H1 (cell line): ENCODE data around the gene MAPKAPK2. TPM values are rescaled to one million over a fixed set of nuclear protein-coding genes. Genes with fewer than 3 reads are reported as not detected.

Source experiments
- MAFK ChIP-seq: IDR thresholded peaks from 2 replicates; pipeline ENCODE4 v1.6.1; 2012; ENCODE audit warnings: low read depth, mild to moderate bottlenecking, improper control_type of control experiment, low read length
- POU5F1 ChIP-seq: IDR thresholded peaks from 2 replicates; pipeline ENCODE4 v1.6.1; 2011; ENCODE audit warnings: low read depth, mild to moderate bottlenecking, low read length, moderate library complexity
- TAF1 ChIP-seq: IDR thresholded peaks from 2 replicates; pipeline ENCODE4 v1.6.1; 2011; ENCODE audit warnings: mild to moderate bottlenecking, low read depth, low read length
- TEAD4 ChIP-seq: IDR thresholded peaks from 2 replicates; pipeline ENCODE4 v1.6.1; 2012; ENCODE audit warnings: low read depth, low read length, inconsistent platforms, mixed read lengths
- polyA plus RNA-seq, 7 experiments: library from polyadenylated mRNA; depleted of rRNA in 3 of 7; stranded (reverse) in 5 of 7; unstranded in 2 of 7; fragments of >200 nt in 5 of 7; fragments of 200-250 nt in 2 of 7; gene quantifications; 1 replicate in 5 of 7; 2 replicates in 1 of 7; 4 replicates in 1 of 7; pipeline versions ENCODE4 v1.2.1 to v1.2.3, GENCODE V29; 2011 to 2013; ENCODE audit warnings: missing spikeins in 2 of 7, mixed read lengths in 2 of 7
- total RNA-seq: library from RNA; stranded (reverse); fragmentation: NEBNext Ultra II Directional; extraction: Animal tissue kit (Norgen Biotek cat#: 25700); gene quantifications from 2 replicates; pipeline ENCODE4 v1.2.1, GENCODE V29; 2021

Gene MAPKAPK2
- total and polyA plus RNA-seq, 2 of the 8 experiments (the other 6 are each of a cell fraction or from before 2014, with no cell fraction given): 27.5 to 44.9 TPM

GRCh38 chr1:206662396-206663092 lies 22.2 kb upstream of the MAPKAPK2 start (continued):
- no peak for TF ChIP-seq TEAD4
- no peak for TF ChIP-seq POU5F1
- no peak for TF ChIP-seq MAFK
- no peak for TF ChIP-seq TAF1
